HG02981 (cell line): ENCODE data around the gene NUSAP1.
"Not testable (repeated sequence)": the region's sequence is repeated elsewhere in the genome, so short reads cannot be mapped to it uniquely, and the experiment has no call there.

Experiments
- ATAC-seq: cut with Tn5 transposase; IDR thresholded peaks from one replicate; pipeline ENCODE4 v1.9.1; 2021; ENCODE audit warnings: mild to moderate bottlenecking, moderate library complexity; ENCODE audit not compliant: unreplicated experiment

The NUSAP1 gene

GRCh38 chr15:41331833-41332193 is 868 bp upstream of the NUSAP1 start:
- no peak for ATAC-seq

GRCh38 chr15:41333026-41333562 is 413 bp downstream of the NUSAP1 start:
- peak; percentile 20 for ATAC-seq

GRCh38 chr15:41334293-41335120 is 1.8 kb downstream of the NUSAP1 start:
- no peak for ATAC-seq

GRCh38 chr15:41336549-41336948 is 3.9 kb downstream of the NUSAP1 start:
- no peak for ATAC-seq

GRCh38 chr15:41337047-41337446 is 4.4 kb downstream of the NUSAP1 start:
- no peak for ATAC-seq

- ATAC-seq: no peak
These were observed 5.2 kb downstream of the NUSAP1 start for GRCh38 chr15:41337631-41338522.

GRCh38 chr15:41340189-41340695 is 7.6 kb downstream of the NUSAP1 start:
- no peak for ATAC-seq

- no peak for ATAC-seq
These were observed 8.8 kb downstream of the NUSAP1 start for GRCh38 chr15:41341519-41341918.

- no peak for ATAC-seq
These were observed 14.6 kb downstream of the NUSAP1 start for GRCh38 chr15:41347236-41347635.

GRCh38 chr15:41350057-41350717 is 17.5 kb downstream of the NUSAP1 start:
- ATAC-seq: no peak

- no peak for ATAC-seq
These were observed 21.7 kb downstream of the NUSAP1 start for GRCh38 chr15:41354371-41354770.

- ATAC-seq: no peak
These were observed 34.7 kb downstream of the NUSAP1 start for GRCh38 chr15:41367418-41367817.

GRCh38 chr15:41377978-41378377 is 45.3 kb downstream of the NUSAP1 start:
- ATAC-seq: no peak

- not testable (repeated sequence) for ATAC-seq
These were observed 51.5 kb downstream of the NUSAP1 start for GRCh38 chr15:41383974-41384749.

- ATAC-seq: no peak
These were observed 55.0 kb downstream of the NUSAP1 start for GRCh38 chr15:41387646-41388045.

GRCh38 chr15:41392659-41393058 is 60.0 kb downstream of the NUSAP1 start:
- no peak for ATAC-seq

GRCh38 chr15:41394924-41395323 is 62.2 kb downstream of the NUSAP1 start:
- ATAC-seq: no peak

GRCh38 chr15:41396111-41396510 is 63.4 kb downstream of the NUSAP1 start:
- no peak for ATAC-seq

GRCh38 chr15:41401904-41402267 is 69.2 kb downstream of the NUSAP1 start:
- ATAC-seq: no peak

- ATAC-seq: no peak
These were observed 74.7 kb downstream of the NUSAP1 start for GRCh38 chr15:41407341-41407740.
